Mesendoderm (in vitro differentiated cells): ENCODE data around the gene RPS5.

Source experiments
- DNase-seq: peaks from one replicate; pipeline ENCODE4 v3.0.0; 2013
- H2AK5ac ChIP-seq: 2 replicates; pipeline ENCODE4 v1.6.1; 2013; ENCODE audit warnings: low read length, inconsistent platforms
- H2BK120ac ChIP-seq: 2 replicates; pipeline ENCODE4 v1.6.1; 2013; ENCODE audit warnings: low read depth, mild to moderate bottlenecking, low read length, moderate library complexity, mixed read lengths
- H2BK15ac ChIP-seq: replicated peaks from 2 replicates; pipeline ENCODE4 v1.6.1; 2013; ENCODE audit warnings: low read depth, mild to moderate bottlenecking, moderate library complexity
- H2BK5ac ChIP-seq: 2 replicates; pipeline ENCODE4 v1.6.1; 2013; ENCODE audit warnings: low read length, inconsistent platforms
- H3K18ac ChIP-seq: 2 replicates; pipeline ENCODE4 v1.6.1; 2013; ENCODE audit warnings: mild to moderate bottlenecking, low read length, mixed read lengths
- H3K23ac ChIP-seq: one replicate; pipeline ENCODE4 v1.6.1; 2013; ENCODE audit warnings: low read length
- H3K27ac ChIP-seq: 2 replicates; pipeline ENCODE4 v1.5.1; 2013; ENCODE audit warnings: low read depth, mild to moderate bottlenecking, inconsistent platforms, low read length, moderate library complexity
- H3K27me3 ChIP-seq: 2 replicates; pipeline ENCODE4 v1.6.1; 2013; ENCODE audit warnings: low read length, control low read depth, mild to moderate bottlenecking, inconsistent platforms; ENCODE audit not compliant: insufficient read depth, poor library complexity
- H3K36me3 ChIP-seq: 2 replicates; pipeline ENCODE4 v1.6.1; 2013; ENCODE audit warnings: low read length, inconsistent platforms; ENCODE audit not compliant: control insufficient read depth, insufficient read depth
- H3K4ac ChIP-seq: one replicate; pipeline ENCODE4 v1.6.1; 2013; ENCODE audit warnings: low read depth, mild to moderate bottlenecking, low read length, moderate library complexity
- H3K4me1 ChIP-seq: 2 replicates; pipeline ENCODE4 v1.6.1; 2013; ENCODE audit warnings: low read depth, low read length, inconsistent platforms; ENCODE audit not compliant: control insufficient read depth
- H3K4me2 ChIP-seq: 2 replicates; pipeline ENCODE4 v1.6.1; 2013; ENCODE audit warnings: low read length
- H3K4me3 ChIP-seq: 2 replicates; pipeline ENCODE4 v1.5.1; 2013; ENCODE audit warnings: mild to moderate bottlenecking, low read length
- H3K56ac ChIP-seq: one replicate; pipeline ENCODE4 v1.6.1; 2013; ENCODE audit warnings: low read length
- H3K79me1 ChIP-seq: 2 replicates; pipeline ENCODE4 v1.6.1; 2013; ENCODE audit warnings: low read length, inconsistent platforms
- H3K79me2 ChIP-seq: 2 replicates; pipeline ENCODE4 v1.6.1; 2013; ENCODE audit warnings: mild to moderate bottlenecking, low read length; ENCODE audit not compliant: control insufficient read depth, insufficient read depth
- H3K9ac ChIP-seq: 2 replicates; pipeline ENCODE4 v1.6.1; 2013; ENCODE audit warnings: low read length, inconsistent platforms
- H4K5ac ChIP-seq: one replicate; pipeline ENCODE4 v1.6.1; 2013; ENCODE audit warnings: low read length
- H4K8ac ChIP-seq: one replicate; pipeline ENCODE4 v1.6.1; 2013; ENCODE audit warnings: low read depth, mild to moderate bottlenecking, control low read depth, low read length, moderate library complexity
- WGBS: extraction: QIAGEN DNeasy Blood & Tissue Kit; methylation state at CpG from one replicate; pipeline ENCODE4 v1.1.7; 2013; ENCODE audit warnings: low lambda C conversion rate, missing lambda C conversion rate; ENCODE audit not compliant: insufficient coverage; ENCODE audit errors: extremely low coverage; 5-methylcytosine and 5-hydroxymethylcytosine counted together

The RPS5 gene

DNA sequence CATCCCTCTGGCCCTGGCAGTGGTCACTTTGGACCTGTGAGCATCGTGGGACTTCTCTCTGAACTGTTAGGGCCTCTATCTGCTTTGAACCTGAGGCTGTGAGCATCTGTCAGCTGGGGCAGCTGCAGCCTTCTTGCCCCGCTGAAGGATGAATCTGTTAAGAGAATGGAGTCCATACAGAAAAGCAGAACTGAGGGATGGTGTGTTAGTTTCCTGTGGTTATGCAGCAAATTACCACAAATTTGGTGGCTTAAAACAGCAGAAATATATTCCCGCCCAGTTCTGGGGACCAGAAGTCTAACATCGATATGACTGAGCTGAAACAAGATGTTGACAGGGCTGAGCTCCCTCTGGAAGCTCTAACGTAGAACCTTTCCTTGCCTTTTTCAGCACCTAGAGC lies 22.9 kb upstream of the RPS5 start:
- H3K23ac ChIP-seq, result no peak overlapping the region
- no peaks in the 10 kb centered on the region for H3K27me3 ChIP-seq
- no peak overlapping the region for H2BK15ac ChIP-seq
- DNase-seq, result no peak
- H3K56ac ChIP-seq, result no peak overlapping the region
- no peak overlapping the region for H3K9ac ChIP-seq
- no peak overlapping the region for H3K4me2 ChIP-seq
- no peak overlapping the region for H4K5ac ChIP-seq
- no peak overlapping the region for H3K18ac ChIP-seq
- WGBS, result no CpG with 5 or more reads among the region's 5 CpGs
- no peak overlapping the region for H2BK5ac ChIP-seq
- H4K8ac ChIP-seq, result no peak overlapping the region
- no peak overlapping the region for H3K27ac ChIP-seq
- H3K79me1 ChIP-seq, result no peaks in the 10 kb centered on the region
- H2AK5ac ChIP-seq, result no peak overlapping the region
- H3K79me2 ChIP-seq, result no peaks in the 10 kb centered on the region
- H3K36me3 ChIP-seq, result no peaks in the 10 kb centered on the region
- H3K4me3 ChIP-seq, result no peak overlapping the region
- no peak overlapping the region for H2BK120ac ChIP-seq
- no peak overlapping the region for H3K4ac ChIP-seq
- no peaks in the 10 kb centered on the region for H3K4me1 ChIP-seq

DNA sequence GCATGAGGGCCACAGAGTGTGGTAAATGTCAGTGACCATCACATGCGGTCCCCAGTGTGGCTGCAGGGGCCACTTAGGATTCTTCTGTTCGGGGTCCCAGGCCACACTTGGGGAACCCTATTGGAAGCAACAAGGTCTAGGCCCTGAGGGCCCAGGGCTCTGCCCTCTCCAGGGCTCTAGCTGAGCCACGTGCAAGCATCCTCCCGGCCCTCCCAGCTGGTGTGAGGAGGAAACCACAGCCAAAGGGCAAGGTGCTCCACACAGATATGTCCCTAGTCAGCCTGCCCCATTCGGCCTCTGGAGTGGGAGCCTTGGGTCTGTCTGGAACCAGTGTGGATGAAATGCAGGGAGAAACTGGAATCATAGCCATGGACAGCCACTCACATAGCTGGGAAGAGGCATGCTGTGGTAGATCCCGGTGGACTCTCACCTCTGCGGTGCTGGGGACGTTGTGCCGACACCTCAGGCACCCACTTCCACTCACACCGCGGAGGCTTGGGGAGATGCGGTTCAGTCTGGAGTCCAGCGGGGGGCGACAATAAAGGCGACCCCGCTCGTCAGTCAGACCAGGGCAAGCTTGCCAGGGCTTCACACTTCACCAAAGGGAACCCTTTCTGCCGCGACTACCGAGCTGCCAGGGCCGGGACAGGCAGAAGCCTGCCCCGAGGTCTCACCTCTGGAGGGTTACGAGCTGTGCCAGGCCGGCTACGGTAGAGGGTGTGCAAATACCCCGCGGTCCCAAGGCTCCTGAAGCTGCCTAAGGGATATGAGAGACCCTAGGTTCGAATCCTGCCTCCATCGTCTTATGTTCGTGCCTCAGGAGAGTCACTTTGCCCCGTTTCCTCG lies 20.3 kb upstream of the RPS5 start:
- no peak overlapping the region for H4K5ac ChIP-seq
- H3K79me2 ChIP-seq, result no peaks in the 10 kb centered on the region
- H3K4ac ChIP-seq, result no peak overlapping the region
- no peak overlapping the region for H2AK5ac ChIP-seq
- H3K23ac ChIP-seq, result no peak overlapping the region
- WGBS, result no CpG with 5 or more reads among the region's 32 CpGs
- no peak overlapping the region for H3K4me2 ChIP-seq
- no peak overlapping the region for H3K27ac ChIP-seq
- H3K18ac ChIP-seq, result no peak overlapping the region
- no peak overlapping the region for H2BK5ac ChIP-seq
- no peak overlapping the region for H3K4me3 ChIP-seq
- no peaks in the 10 kb centered on the region for H3K36me3 ChIP-seq
- DNase-seq, result peak; percentile 34
- no peaks in the 10 kb centered on the region for H3K4me1 ChIP-seq
- no peaks in the 10 kb centered on the region for H3K79me1 ChIP-seq
- no peak overlapping the region for H2BK15ac ChIP-seq
- H2BK120ac ChIP-seq, result no peak overlapping the region
- H4K8ac ChIP-seq, result no peak overlapping the region
- no peak overlapping the region for H3K56ac ChIP-seq
- no peaks in the 10 kb centered on the region for H3K27me3 ChIP-seq
- H3K9ac ChIP-seq, result no peak overlapping the region

DNA sequence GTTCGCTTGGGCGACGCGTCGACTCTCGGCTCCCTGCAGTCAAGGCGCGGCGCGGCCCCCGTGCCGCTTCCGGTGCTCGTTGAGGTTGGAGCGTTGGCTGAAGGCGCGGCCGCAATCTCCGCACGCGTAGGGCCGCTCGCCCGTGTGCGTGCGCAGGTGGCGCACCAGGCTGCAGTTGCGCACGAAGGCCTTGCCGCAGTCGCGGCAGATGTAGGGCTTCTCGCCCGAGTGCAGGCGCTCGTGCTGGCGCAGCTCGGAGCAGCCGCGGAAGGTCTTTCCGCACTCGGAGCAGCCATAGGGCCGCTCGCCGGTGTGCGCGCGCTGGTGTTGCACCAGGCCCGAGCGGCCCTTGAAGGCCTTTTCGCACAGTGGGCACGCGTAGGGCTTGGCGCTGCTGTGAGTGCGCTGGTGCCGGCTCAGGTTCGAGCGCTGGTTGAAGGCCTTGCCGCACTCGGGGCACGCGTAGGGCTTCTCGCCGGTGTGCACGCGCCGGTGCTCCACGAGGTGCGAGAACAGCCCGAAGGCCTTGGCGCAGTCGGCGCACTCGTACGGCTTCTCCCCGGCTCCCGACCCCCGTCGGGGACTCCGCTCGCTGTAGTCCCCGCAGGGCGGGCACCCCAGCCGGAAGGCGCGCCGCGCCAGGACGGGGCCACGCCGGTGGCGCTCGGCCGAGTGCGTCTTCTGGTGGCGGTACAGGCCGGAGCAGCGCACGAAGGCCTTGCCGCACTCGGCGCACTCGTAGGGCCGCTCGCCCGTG lies 19.2 kb upstream of the RPS5 start:
- Histone ChIP-seq H3K23ac (no peak overlapping the region), H2BK120ac (no peak overlapping the region), H3K56ac (no peak overlapping the region), H3K27me3 (no peaks in the 10 kb centered on the region), H2BK5ac (no peak overlapping the region), H2AK5ac (no peak overlapping the region), H3K27ac (no peak overlapping the region), H3K36me3 (no peaks in the 10 kb centered on the region), H3K79me2 (no peaks in the 10 kb centered on the region), H3K4me2 (no peak overlapping the region), H3K9ac (no peak overlapping the region), H3K4me3 (no peak overlapping the region), H3K4me1 (no peaks in the 10 kb centered on the region), H3K4ac (no peak overlapping the region), H3K79me1 (no peaks in the 10 kb centered on the region), H4K8ac (no peak overlapping the region), H4K5ac (no peak overlapping the region), H2BK15ac (no peak overlapping the region), H3K18ac (no peak overlapping the region)
- WGBS, result no CpG with 5 or more reads among the region's 106 CpGs
- DNase-seq, result no peak

DNA sequence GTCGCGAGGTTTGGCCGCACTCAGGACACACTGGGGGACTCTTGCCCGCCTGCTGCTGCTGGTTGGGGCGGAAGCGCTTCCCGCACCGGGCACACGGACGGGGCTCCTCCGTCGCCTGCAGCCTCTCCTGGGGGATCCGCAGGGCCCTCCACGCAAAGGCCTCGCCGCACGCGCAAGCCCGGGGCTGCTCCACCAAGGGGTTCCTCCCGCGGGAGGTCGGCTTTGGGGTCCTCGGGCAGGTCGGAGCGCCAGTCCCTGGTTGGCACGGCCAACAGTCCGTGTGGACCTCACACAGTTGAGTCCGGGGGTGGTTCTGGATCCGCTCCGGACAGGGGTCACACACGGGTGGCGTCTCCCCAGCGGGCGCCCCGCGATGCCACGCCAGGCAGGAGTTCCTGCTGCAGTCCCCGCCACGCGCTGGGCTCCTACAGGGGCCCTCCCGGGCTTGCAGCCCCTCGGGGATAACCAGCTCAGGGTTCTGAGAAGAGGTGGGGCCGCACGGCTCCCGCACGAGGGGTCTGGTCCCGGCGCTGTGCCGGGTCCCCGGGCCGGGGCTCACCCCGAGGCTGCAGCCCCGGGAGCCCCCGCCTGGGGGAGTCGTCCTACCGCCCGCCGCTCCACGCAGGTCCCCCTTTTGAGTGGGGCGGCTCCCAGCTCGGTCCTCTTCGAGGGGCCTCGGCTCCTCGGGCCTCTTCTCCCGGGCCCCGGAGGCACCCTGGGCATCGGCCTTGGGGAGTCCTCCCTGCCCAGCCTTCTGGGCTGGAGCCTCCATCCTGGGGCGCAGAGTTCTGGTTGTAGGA lies 18.3 kb upstream of the RPS5 start:
- no peak overlapping the region for H3K56ac ChIP-seq
- no peak overlapping the region for H3K4me2 ChIP-seq
- H3K36me3 ChIP-seq, result no peaks in the 10 kb centered on the region
- no peak overlapping the region for H4K5ac ChIP-seq
- no peak overlapping the region for H2BK15ac ChIP-seq
- no peak overlapping the region for H3K27ac ChIP-seq
- no peak overlapping the region for H2BK120ac ChIP-seq
- H3K9ac ChIP-seq, result no peak overlapping the region
- no peaks in the 10 kb centered on the region for H3K4me1 ChIP-seq
- H2BK5ac ChIP-seq, result no peak overlapping the region
- H3K27me3 ChIP-seq, result no peaks in the 10 kb centered on the region
- H4K8ac ChIP-seq, result no peak overlapping the region
- DNase-seq, result no peak
- H3K4ac ChIP-seq, result no peak overlapping the region
- no peak overlapping the region for H2AK5ac ChIP-seq
- H3K79me1 ChIP-seq, result no peaks in the 10 kb centered on the region
- no peak overlapping the region for H3K18ac ChIP-seq
- no peak overlapping the region for H3K4me3 ChIP-seq
- no CpG with 5 or more reads among the region's 68 CpGs for WGBS
- no peak overlapping the region for H3K23ac ChIP-seq
- H3K79me2 ChIP-seq, result no peaks in the 10 kb centered on the region

DNA sequence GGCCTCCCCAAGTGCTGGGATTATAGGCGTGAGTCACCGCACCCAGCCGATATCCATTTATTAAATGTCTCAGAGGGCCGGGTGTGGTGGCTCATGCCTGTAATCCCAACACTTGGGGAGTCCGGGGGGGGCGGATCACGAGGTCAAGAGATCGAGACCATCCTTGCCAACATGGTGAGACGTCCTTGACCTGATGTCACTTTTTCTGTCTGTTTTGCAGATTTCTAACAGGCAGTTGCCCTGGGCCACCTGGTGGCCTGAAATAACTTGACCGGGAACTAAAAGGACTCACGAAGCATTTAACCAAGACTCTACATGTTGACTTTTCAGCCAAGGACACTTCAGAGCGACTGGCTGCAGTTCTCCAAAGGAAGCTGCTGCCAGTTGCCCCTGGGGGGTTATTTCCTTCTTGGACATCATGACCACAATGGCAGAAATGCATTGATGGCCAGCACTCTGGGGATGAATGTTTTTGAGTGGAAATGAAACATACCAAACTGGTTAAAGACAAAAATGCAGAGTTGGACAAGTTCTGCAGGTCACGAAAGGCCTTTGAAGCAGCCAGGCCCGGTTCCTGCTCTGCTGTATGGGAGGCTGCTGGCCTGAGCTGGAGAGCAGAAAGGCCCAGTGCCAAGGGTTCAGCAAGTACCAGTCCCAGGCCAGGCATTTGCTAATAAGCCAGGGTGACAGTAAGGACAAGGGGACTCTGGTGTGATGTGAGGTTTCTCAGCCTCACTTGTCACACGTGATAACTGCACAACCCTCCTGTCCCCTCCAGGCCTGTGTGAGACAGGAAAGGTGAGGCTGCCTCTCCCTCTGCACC lies 14.5 kb upstream of the RPS5 start:
- no peak overlapping the region for H2AK5ac ChIP-seq
- H3K27ac ChIP-seq, result no peak overlapping the region
- no peaks in the 10 kb centered on the region for H3K36me3 ChIP-seq
- no peaks in the 10 kb centered on the region for H3K79me1 ChIP-seq
- peak; percentile 65 for DNase-seq
- H3K9ac ChIP-seq, result no peak overlapping the region
- WGBS, result no CpG with 5 or more reads among the region's 15 CpGs
- no peaks in the 10 kb centered on the region for H3K4me1 ChIP-seq
- H3K56ac ChIP-seq, result no peak overlapping the region
- no peak overlapping the region for H3K4ac ChIP-seq
- no peak overlapping the region for H2BK15ac ChIP-seq
- no peak overlapping the region for H4K8ac ChIP-seq
- H2BK5ac ChIP-seq, result no peak overlapping the region
- H3K27me3 ChIP-seq, result no peaks in the 10 kb centered on the region
- H3K4me2 ChIP-seq, result no peak overlapping the region
- H3K79me2 ChIP-seq, result no peaks in the 10 kb centered on the region
- H3K18ac ChIP-seq, result no peak overlapping the region
- no peak overlapping the region for H4K5ac ChIP-seq
- no peak overlapping the region for H3K23ac ChIP-seq
- no peak overlapping the region for H3K4me3 ChIP-seq
- no peak overlapping the region for H2BK120ac ChIP-seq
